ENCODE results near the gene AP3B1. TPM values are rescaled to one million over a fixed set of nuclear protein-coding genes. Genes with fewer than 3 reads are reported as not detected.

The AP3B1 gene
- total RNA-seq, 2 donors from 2014 or later = 53.4 to 74.0 TPM

DNA sequence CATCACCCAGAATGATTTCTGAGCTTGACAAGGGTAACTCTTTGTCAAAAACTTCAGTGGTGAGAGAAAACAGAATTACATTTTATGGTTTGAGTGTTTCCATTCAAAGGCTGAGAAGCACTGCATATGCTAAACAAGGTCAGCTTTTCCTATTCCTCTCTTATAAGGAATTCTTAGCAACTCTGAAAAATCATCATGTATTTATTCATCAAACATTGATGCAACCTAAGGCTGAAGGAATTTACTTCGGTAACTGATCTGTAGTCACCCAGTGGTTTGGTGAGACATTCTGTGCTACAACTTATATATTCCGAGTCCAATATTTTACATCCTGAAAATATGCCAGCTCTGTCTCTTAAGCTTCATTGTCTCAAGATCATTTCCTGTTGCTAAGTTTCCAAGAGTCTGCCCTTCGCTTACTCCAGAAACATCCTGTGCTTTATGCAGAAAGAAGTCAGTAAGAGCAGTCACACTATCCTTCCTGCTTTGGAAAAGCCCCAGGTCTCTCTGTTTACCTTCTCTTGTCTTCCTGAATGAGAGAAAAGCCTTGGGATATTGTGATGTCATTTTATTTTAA is 341.8 kb downstream of the AP3B1 start:
- no peak overlapping the region for H3K4me3 Mint-ChIP-seq
- no peaks in the 10 kb centered on the region for H3K9me3 Mint-ChIP-seq
- TF ChIP-seq, protein P1, sequence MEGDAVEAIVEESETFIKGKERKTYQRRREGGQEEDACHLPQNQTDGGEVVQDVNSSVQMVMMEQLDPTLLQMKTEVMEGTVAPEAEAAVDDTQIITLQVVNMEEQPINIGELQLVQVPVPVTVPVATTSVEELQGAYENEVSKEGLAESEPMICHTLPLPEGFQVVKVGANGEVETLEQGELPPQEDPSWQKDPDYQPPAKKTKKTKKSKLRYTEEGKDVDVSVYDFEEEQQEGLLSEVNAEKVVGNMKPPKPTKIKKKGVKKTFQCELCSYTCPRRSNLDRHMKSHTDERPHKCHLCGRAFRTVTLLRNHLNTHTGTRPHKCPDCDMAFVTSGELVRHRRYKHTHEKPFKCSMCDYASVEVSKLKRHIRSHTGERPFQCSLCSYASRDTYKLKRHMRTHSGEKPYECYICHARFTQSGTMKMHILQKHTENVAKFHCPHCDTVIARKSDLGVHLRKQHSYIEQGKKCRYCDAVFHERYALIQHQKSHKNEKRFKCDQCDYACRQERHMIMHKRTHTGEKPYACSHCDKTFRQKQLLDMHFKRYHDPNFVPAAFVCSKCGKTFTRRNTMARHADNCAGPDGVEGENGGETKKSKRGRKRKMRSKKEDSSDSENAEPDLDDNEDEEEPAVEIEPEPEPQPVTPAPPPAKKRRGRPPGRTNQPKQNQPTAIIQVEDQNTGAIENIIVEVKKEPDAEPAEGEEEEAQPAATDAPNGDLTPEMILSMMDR (conservative IDR thresholded peaks at IDR 0.05) = no peak
- peaks cover 76% of the 10 kb centered on the region for H3K27me3 Mint-ChIP-seq (ENCODE audit: insufficient read depth)
- Histone ChIP-seq H3K27me3 (ENCODE audit: control insufficient read depth, insufficient read depth, low read length, poor library complexity, severe bottlenecking) (peaks cover 29% of the 10 kb centered on the region), H3K36me3 (ENCODE audit: control insufficient read depth, insufficient read depth, low read length) (no peaks in the 10 kb centered on the region), H3K27ac (ENCODE audit: low read depth, low read length) (no peak overlapping the region), H3K9ac (ENCODE audit: extremely low read depth, low read length, poor library complexity, severe bottlenecking) (no peak overlapping the region), H3K4me3 (ENCODE audit: low read length) (no peak overlapping the region), H3K9me3 (ENCODE audit: control insufficient read depth, low read length) (no peaks in the 10 kb centered on the region), H3K4me1 (ENCODE audit: control insufficient read depth, insufficient read depth, low read length) (no peaks in the 10 kb centered on the region)
- H3K27ac Mint-ChIP-seq = no peak overlapping the region
- no peaks in the 10 kb centered on the region for H3K36me3 Mint-ChIP-seq (ENCODE audit: low read depth)
- 80 to 94% methylated on average over 2 to 3 of the region's 3 CpGs for WGBS, 2 experiments (ENCODE audit: insufficient coverage in 1 of 2, insufficient read length in 1 of 2)
- DNase-seq = no peak
- H3K4me1 Mint-ChIP-seq = peaks cover 3% of the 10 kb centered on the region

Other genes with a start within 250 kb of the AP3B1 start
- 10 to 100 TPM; 53.3 to 56.4 TPM for gene SCAMP1, start 65.9 kb upstream of the AP3B1 start, total RNA-seq